Hepatic stellate cell (primary cell): ENCODE results near the gene DLX6.

Experiments used
- DNase-seq: peaks from one replicate; pipeline ENCODE4 v3.0.0; 2011; ENCODE audit warnings: low spot score

The DLX6 gene

DNA sequence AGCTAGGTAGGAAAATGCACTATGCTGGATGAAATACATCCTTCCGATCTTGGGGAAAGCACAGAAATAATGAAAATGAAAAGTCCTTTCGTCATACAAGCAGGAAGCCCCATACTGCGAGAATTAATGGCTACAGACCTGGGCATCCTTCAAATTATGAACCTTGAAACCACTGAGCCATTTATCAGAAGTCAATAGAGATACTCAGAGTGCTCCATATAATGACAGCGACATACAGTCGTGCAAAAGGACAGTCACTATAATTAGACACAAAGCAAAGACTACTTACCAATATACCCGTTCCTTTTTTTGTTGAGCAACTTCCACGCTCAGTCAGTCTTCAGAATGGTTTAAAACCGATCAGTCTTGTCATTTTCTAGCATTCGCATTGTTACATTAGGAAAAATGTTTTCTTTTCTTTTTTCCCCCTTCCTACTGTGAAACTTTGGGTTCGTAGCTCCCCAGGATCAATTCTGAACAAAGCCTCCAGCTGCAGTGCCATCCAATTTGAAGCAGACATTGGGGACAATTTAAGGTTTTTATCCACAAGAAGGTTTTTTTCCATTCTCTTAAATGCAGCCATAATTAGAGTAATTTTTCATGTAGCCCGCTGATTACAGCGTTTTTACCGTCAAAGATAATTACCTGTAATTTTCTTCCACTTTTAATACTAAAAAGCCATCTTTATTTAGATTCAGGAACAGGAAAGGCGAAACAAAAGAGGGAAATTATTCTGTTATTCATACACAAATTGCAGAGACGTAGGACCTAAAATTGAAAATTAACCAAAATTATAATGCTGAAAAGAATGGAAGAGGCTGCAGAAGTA, 6.4 kb downstream of the DLX6 start:
- DNase-seq, result no peak

DNA sequence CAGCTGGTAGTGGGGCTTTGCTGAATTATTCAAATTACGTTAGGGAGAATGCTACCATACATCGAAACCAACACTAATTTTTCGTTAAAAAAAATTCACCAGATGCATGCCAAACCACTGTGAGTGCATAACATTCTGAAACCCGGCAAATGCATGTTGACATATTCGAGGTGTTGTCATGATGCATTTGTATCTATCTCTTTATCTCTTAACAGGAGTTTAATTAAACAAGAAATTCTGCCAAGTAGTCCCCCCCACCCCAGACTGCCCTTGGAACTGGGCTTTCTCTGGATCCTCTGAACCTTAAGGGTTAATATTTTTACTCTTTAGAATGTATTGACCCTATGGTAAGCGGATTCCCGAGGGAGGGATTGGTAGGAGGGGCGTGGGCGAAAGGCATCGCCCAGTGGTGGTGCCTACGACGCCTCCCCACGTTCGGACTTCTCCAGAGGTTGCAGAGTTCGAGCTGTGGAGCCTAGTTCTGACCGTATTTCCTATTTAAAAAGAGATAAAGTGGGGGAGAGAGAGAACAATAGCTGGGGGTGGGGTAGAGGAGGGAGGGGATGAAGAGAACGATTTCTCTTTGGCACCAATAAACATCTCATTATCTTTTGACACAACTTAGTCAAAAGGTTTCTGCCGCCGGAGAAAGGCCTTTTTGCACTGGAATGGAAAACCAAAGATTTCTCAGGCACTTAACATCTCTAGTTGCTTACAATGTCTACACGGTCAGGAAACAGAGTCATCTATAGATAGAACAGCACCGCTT, 7.2 kb downstream of the DLX6 start:
- no peak for DNase-seq

DNA sequence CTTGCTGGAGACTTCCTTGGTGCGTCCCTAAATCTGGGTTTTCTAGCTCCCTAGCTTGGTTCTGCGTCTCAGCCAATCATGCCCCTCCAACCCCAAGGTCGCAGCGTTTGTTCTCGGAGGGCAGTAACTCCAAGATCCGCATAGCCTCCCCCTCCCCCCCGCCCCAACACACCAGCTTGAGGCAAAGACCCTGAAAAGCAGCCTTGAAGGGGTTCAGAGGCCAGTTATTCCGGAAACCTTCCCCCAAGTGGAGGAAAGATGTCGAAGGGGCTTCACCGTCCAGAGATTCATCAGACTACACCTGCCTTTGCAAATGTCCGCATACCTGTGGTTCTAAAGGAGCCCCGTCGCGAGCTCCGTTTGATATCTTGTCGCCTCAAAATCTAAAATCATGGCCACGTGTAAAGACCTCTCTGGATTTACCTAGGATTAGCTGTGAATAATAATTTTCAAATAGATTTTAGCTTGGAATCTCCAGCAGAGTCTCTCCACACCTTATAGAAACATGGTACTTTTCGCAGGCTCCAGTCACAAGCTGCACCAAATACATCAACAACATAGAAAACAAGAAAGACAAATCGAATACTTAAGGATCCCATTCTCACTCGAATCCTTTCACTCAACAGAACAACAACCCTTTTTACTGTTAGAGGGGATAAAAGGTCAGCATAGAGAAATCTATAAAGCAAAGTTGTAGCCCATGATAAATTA, 7.9 kb downstream of the DLX6 start:
- no peak for DNase-seq

DNA sequence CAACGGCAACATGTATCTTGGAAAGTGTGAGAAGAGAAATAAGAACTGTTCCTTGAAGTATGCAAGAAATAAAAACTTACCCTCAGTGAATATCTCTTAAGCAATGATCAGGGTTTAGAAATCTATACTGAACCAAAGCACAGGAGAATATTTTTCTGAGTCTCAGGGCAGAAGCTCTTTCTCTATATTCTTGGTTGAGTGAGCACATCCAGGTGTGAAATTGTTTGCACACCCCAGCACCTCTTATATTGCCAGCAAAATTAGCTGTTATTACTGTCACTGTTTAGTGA, 8.4 kb downstream of the DLX6 start:
- no peak for DNase-seq

DNA sequence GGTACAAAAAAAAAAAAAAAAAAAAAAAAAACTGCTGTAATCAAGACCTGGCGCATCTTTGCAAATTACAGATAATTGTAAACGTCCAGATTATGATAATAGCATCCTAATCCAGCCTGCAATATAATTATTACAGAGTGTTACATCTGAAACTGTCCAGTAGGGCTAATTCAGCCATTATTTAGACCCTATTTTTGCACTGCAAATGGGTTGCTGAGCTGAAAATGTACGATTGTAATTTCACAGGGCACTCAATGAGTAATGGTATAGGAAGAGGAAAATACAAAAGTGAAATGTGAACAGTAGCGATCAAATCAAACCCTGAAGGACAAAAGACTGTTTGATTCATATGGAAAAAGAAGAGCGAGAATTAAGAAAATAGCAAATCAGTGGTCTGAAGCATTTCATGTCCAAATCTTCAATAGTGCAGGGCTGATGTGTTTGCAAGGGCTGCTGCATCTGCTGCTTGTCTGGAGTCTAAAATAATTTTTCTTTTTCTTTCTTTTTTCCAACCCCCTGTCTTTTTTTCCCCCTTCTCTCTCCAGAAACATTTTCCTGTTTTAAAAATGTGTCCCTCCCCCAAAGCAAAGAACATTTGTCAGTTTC, 8.9 kb downstream of the DLX6 start:
- DNase-seq, result no peak

DNA sequence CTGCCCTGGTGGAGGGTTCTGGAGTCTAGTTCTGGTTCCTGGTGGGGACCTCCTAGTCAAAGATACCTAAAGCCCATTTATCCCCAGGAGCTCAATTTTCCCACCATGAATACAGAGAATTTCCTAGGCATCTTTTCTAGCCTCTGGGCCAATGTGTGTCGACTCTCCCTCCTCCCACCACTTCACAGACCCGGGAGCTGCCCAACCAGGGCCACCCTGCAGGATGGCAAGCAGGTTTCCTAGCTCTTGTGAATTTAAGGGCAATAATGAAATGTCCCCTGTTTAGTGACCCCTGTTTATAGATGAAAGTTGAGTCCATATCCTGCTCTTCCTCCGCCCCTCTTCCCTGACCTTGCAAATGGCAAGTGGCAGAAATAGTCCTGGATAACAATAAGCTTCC, 9.9 kb downstream of the DLX6 start:
- no peak for DNase-seq

DNA sequence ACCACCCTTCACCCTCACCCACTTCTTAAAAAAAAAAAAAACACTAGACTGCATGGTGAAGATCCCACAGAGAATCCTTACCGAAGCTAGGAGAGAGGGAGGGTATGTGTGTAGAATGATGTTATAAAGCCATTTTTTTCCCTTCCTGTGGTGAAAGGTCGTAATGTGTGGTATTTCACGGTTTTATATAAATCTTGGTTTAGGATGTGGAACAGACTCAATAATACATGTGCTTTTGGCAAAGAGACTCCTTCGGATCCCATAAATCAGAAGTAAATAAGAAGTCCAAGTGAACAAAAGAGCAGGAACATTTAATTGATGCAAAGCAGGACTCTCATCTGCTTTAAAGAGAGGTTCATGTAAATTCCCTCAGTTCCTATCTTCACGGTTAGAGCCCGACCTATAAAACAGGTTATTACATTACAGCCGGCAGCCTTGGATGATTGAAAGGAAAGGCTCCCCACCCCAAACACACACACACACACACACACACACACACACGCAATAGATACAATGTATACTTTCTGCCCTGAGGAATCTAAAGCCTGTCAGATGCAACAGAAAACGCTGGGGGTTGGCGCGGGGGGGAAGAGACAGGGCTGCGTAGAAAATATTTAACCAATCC, 10.5 kb downstream of the DLX6 start:
- no peak for DNase-seq

DNA sequence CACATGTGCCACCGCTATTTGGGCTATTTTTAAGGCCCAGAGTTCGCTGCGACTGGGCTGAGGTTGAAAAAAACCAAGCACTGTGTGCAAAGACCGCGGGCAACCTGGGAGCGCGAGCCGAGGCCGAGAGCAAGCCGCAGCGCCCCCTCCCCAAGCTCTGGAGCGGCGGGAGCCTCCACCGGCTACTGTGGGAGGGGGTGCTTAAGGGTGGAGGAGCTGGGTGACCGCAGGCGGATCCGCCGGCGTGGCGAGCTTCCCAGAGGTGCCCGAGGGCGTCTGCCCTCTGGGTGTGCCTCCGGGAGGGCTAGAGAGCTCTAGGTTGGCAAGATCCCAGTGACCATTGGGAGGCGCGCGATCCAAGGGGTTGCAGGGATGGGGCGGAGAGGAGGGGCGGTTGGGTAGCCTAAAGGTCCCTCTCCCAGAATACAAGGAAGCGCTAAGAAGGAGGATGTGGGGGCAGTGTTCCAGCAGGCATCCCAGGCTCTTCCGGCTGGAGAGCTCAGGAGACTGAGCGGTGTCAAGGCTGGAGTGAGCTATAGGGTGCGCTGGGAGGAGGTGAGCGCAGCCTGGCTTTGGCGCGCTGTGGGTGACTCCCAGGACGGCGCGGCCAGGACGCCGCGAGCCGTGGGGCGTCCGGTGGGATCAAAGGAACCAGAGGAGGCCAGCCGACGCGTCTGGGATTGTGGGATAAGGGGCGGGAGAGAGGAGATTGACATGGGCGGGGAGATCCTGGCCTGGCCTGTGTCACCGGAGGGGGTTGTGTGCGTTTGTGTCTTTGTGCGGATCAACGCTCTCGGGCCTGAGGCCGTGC, 11.2 kb downstream of the DLX6 start:
- DNase-seq, result no peak

DNA sequence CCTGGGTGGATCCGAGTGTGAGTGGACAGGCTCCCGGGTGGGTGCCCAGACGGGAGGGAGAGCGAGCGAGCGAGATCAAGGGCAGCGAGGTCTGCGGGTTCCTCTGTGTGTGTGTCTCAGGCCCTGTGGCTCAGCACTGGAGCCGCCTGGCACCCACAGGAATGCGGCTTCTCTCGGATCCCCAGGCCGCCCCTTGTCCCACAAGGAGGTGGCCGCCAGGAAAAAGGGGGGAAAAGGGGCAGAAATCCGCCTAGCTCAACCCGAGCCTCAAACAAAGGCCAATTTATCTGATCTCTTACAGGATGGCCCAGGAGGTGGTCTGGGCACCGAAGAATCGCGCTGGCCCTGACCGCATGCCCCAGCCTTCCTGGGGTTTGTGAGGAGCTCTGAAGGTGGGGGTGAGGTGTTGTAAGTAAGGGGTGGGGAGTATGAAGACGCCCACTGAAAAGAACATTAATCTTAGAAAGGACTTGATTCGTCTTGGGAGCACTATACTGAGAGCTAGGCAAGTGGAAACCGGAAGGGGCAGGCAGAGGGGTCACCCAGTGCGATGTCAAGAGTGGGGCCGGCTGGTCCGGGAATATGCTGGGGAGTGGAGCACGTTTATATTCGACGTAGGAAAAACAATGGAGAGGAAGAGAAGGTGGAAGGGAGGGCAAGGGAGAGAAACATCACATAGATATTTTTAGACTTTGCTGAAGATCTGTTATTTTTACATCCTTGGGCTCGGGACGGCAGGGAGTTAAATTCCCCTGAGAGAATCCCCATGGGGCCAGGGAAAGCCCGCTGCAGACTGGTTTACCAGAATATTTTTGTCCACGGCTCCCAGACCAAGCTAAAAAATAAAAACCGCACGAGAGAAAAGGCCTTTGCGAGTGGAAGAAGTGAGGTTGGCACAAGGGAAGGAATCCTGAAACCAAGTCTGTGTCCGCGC, 12.1 kb downstream of the DLX6 start:
- DNase-seq, result no peak

DNA sequence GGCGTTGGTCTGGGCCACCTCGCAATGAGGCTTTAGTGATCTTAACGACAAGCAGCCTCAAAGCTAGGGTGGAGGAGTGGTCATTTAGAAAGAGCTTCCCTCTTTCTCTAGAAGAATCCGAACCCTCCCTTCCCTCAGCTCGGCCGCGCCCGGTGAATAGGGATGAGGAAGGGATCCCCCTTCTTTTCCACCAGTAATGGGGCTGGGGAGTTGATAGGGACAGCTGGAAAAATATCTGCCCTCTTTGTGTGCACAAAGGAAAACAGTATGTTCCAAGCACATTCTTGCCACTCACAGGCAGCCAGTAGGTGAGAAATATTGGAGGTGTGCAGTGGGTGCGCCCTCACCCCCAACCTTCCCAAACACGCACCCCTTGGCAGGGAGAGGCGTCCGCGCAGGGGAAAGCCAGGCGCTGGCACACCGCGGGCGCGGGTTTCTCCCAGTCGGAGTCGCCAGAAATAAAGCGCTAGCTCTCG, 12.8 kb downstream of the DLX6 start:
- no peak for DNase-seq

DNA sequence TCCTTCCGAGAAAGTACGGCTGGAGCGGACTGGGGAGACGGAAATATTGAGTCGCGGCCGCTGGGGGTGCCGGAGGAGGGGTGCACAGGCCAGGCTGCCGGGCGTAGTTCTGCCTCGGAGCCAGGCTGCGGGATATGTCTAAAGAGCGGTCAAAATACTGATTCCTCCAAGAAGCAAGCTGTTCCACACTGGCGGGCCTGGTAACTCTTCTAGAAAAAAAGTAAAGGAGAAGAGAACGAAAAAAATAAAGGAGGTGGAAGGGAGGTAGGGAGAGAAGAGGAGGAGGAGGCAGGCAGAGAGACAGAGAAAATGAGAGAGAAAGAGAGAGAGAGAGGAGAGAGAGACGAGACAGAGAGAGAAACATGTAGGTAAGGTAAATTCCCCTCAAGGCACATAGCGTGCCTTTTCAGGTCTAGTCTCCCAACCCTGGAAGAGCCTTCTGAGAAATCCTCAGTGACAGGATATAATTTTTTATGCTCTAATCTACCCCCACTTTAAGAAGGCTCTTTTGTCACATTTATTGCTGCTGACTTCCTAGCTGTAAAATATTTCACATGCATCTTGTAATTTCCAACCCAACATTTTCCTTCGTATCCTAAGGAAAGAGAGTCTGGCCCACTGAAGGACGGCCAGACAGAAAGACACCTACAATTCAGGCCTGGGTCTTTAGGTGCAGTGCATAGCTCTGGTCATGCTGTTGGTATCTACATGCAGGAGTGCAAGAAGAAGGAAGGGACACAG, 13.6 kb downstream of the DLX6 start:
- DNase-seq, result no peak

DNA sequence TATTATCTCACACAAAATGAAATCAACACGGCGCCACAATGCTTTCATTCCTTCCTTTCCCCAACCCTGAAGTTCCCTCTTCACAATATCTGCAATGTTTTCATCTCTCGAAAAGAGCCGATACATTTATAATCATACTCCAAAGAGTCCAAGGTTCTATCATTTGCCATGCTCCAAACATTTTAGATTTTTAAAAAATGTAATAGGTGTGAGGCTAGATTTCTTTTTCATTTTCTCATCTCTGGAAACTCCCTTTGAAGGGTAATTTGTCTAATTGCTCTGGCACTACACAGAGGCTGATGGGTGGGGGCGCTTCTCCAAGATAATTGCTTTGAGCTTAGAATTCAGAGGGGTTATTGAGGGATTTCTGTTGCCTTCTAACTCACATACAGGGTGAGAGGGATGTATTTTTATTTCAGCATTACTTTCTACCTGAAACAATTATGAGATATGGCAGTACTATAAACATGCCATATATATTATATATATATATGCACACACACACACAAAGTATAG, 14.4 kb downstream of the DLX6 start:
- DNase-seq, result no peak

DNA sequence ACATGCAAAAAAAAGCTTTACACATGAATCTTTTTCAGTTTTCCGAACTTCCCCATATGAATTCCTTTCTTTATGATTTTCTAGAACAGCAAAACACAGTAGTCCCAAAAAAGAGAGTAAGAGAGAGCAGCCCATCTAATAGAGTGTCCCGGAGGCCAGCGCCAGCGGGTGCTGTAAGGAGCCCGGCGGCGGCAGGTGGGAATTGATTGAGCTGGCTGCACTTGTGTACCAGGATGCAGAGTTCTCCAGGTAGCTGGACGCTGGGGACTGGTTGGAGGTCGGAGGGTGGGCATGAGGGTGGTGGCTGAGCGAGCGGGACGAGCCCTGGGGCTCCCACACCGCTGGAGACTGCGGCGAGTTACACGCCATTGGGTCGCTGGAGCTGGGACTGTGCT, 15.2 kb downstream of the DLX6 start:
- DNase-seq, result no peak

DNA sequence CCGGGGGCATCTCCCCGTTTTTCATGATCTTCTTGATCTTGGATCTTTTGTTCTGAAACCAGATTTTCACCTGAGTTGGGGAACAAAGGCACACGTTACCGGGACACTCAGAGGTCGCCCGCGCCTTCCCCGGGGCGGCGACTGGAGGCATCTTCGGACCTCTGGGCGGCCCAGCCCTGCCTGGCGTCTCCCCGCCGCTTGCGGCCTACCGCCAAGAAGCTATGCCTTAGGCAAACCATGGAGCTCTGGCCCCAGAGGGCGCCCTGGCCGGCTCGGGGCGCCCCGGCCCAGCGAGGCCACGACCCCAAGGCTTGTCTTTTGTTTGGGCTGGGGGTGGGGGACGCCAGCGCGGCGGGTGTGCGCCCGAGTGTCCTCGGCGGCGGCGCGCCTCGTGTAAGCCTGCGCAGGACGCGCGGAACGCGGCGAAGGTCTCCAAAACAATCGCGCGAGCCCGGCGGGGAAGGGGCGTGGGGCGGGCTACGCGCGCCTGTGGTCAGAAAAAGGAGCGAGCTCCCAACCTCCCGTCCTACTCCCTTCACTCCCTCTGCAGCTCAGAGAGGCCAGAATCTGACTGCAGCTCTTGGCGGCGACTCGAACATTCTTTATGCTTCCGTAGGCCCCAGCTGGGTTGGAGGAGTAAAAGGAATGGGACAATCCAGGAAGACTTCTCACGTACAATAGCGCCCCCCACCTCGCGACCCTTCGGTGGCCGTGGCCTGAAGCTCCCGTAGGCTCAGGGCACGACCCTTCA, 15.8 kb downstream of the DLX6 start:
- DNase-seq, result no peak

DNA sequence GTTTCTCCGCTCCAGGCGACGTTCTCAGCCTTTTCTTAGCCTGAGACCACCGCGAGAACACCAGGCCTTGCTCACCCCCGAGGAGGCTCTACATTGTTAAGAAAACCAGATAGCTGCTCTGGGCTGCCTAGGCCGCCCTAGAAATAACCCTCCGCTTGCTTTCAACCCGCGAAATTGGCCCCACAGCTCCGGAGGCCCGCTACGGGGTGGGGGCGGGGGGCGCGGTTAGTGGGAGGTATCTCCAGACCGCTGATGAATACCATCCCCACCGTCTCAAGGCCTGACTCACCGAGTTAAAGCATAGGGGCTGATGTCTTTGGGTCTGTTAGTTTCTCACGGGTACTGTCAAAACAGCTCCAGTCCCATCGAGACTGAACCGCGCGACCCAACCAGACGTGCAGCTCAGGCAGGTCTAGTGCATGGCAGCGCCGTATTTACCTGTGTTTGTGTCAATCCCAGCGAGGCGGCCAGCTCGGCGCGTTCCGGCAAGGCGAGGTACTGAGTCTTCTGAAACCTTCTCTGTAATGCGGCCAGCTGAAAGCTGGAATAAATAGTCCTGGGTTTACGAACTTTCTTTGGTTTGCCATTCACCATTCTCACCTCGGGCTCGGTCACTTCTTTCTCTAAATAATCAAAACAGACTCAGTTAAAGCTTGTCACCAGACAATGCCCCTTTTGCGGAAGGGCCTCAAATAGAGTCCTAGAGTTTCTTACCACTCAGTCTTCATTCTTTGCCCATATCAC, 16.6 kb downstream of the DLX6 start:
- no peak for DNase-seq

DNA sequence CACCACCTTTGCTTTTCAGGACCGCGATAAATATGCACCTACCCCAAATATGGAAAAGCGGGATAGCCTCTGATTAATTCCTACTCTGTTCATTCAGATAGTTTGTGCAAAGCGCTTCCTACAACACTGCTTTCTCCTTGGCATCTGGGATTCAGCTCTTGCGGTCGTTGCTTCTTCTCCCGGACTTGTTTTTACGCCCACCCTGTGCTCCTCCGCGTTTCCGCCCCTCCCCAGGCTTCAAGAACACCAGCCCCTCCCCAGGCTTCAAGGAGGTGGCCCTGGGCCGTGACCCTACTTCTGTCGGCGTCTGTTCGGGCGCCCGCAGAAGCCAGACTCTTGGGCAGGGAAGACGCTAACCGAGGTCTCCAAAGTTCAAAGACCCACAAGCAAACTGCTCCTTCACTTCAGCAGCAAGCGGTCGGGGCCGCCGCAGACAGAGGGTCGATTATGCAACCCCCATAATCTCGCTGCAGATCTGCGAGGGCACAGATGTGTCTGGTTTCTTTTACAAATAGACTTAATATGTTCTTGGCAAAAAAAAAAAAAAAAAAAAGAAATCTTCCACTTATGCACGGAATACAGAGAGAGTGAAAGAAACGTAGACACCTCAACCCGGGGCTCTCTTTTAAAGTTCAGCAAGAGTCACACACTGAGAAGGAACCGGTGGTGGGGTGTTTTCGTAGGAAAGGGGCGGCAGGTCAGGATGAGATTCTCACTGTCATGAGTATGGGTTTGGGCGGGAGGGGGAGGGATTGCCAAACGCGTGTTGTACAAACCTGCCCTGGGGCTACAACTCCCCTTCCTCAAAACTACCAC, 17.3 kb downstream of the DLX6 start:
- no peak for DNase-seq
